Panc1 (cell line): ENCODE measurements around the gene INPP5A. TPM values are rescaled to one million over a fixed set of nuclear protein-coding genes. Genes with fewer than 3 reads are reported as not detected.

ENCODE experiments used
- ATAC-seq: fragments of 200-7000 bp; cut with Tn5 transposase; 2 replicates; pipeline ENCODE4 v1.9.1; 2020; ENCODE audit warnings: mild to moderate bottlenecking, moderate library complexity
- BruUV-seq: library from RNA; stranded (reverse); fragments of 400-500 nt; replicated peaks from 2 replicates; lab custom pipeline; 2021; lab: Mats Ljungman, UMichigan
- CTCF ChIA-PET: fragments of 300-600 bp; sonication (Branson Sonifier 250); formaldehyde crosslinking; loops from one replicate; lab custom pipeline; 2022; ENCODE audit warnings: antibody characterized with exemption; lab: Charles Lee
- POLR2A ChIA-PET: fragments of 300-600 bp; sonication (Branson Sonifier 250); formaldehyde crosslinking; loops from one replicate; lab custom pipeline; 2022; ENCODE audit warnings: antibody characterized with exemption; lab: Charles Lee
- DNase-seq: peaks from one replicate; pipeline ENCODE4 v3.0.0-alpha.2; 2010; ENCODE audit warnings: low read depth, low spot score
- H3K27ac ChIP-seq: 2 replicates; pipeline ENCODE4 v1.5.1; 2011; ENCODE audit warnings: mild to moderate bottlenecking, low read length, inconsistent platforms
- H3K27me3 ChIP-seq: fragments of 200-500 bp; sonication (Bioruptor generic); 2 replicates; pipeline ENCODE4 v1.6.0; 2014; ENCODE audit warnings: low read length, inconsistent platforms; ENCODE audit not compliant: control insufficient read depth, insufficient read depth
- H3K36me3 ChIP-seq: fragments of 200-500 bp; sonication (Bioruptor generic); 2 replicates; pipeline ENCODE4 v1.5.1; 2014; ENCODE audit warnings: inconsistent platforms, mild to moderate bottlenecking, low read length, moderate library complexity; ENCODE audit not compliant: control insufficient read depth, insufficient read depth
- H3K4me1 ChIP-seq: 2 replicates; pipeline ENCODE4 v1.5.1; 2011; ENCODE audit warnings: inconsistent platforms, mild to moderate bottlenecking, low read length, moderate library complexity; ENCODE audit not compliant: control insufficient read depth, insufficient read depth
- H3K4me3 ChIP-seq, 2 experiments: 2 replicates each; pipeline ENCODE4 v1.5.1; 2011 to 2012; ENCODE audit warnings: low read depth in 2 of 2, low read length in 2 of 2, mild to moderate bottlenecking in 2 of 2, inconsistent platforms in 1 of 2, moderate library complexity in 1 of 2
- H3K9me3 ChIP-seq: fragments of 200-500 bp; sonication (Bioruptor generic); 2 replicates; pipeline ENCODE4 v1.5.1; 2014; ENCODE audit warnings: low read depth, mild to moderate bottlenecking, inconsistent platforms, low read length, moderate library complexity; ENCODE audit not compliant: control insufficient read depth, insufficient read depth
- CTCF ChIP-seq: fragments of 450-650 bp; IDR thresholded peaks from 2 replicates; pipeline ENCODE4 v1.5.1; 2017; ENCODE audit warnings: mild to moderate bottlenecking
- POLR2AphosphoS5 ChIP-seq: IDR thresholded peaks from 2 replicates; pipeline ENCODE4 v1.6.1; 2012; ENCODE audit warnings: mild to moderate bottlenecking, low read depth, low read length, moderate library complexity
- REST ChIP-seq, 2 experiments: IDR thresholded peaks; 2 replicates each; pipeline ENCODE4 v1.6.1; 2011 to 2012; ENCODE audit warnings: low read depth in 2 of 2, control low read depth in 1 of 2, low read length in 1 of 2, mild to moderate bottlenecking in 1 of 2, moderate library complexity in 1 of 2; ENCODE audit not compliant: insufficient read depth in 1 of 2
- SIN3A ChIP-seq: IDR thresholded peaks from 2 replicates; pipeline ENCODE4 v1.6.1; 2012; ENCODE audit warnings: low read depth, mild to moderate bottlenecking, low read length, moderate library complexity, borderline replicate concordance; ENCODE audit not compliant: insufficient read depth
- TCF7L2 ChIP-seq: IDR thresholded peaks from 2 replicates; pipeline ENCODE4 v1.6.1; 2011; ENCODE audit warnings: mild to moderate bottlenecking, low read depth, low read length, inconsistent platforms
- in situ Hi-C: cut with HindIII; loops from 2 replicates; pipeline ENCODE4 v1.10.0; 2016; ENCODE audit warnings: low sequenced_read_pairs, low pct_unique_long_range_greater_than_20kb
- intact Hi-C: fragments of 100-400 bp; cut with micrococcal nuclease; formaldehyde crosslinking; loops from one replicate; pipeline ENCODE4 v1.10.0; 2022; ENCODE audit not compliant: unreplicated experiment
- total RNA-seq: library from RNA; stranded (reverse); gene quantifications from one replicate; pipeline ENCODE4 v1.2.1, GENCODE V29; 2021; ENCODE audit not compliant: unreplicated experiment

INPP5A gene
- total RNA-seq, 1 experiment from 2014 or later, result 60.0 TPM

GRCh38 chr10:132517951-132518521, 19.6 kb upstream of the INPP5A start:
- DNase-seq, result no peak
- Histone ChIP-seq H3K36me3 (no peaks in the 10 kb centered on the region), H3K4me3 (peak overlapping the region; percentile 22 to 56), H3K4me1 (peaks cover 59% of the 10 kb centered on the region), H3K27me3 (no peaks in the 10 kb centered on the region), H3K27ac (peak overlapping the region; percentile 91), H3K9me3 (no peaks in the 10 kb centered on the region)
- CTCF ChIA-PET, result interaction anchor here (1.3 kb wide), 1 partner anchor 54 kb away, joined by 3 read pairs; no protein-coding TSS in a partner anchor
- POLR2A ChIA-PET, result interaction anchor here (0.6 kb wide), 2 partner anchors 31 to 69 kb away, joined by 3 to 18 read pairs; no protein-coding TSS in a partner anchor
- no TSS peak for BruUV-seq
- peak; percentile 15 for ATAC-seq
- intact Hi-C loops, result no loop called here
- in situ Hi-C loops, result no loop called here
- no peak for TF ChIP-seq REST (IDR thresholded peaks at IDR 0.05; ENCODE audit: insufficient read depth in 1 of 2, low read depth in 2 of 2, low read length in 1 of 2)
- no peak for TF ChIP-seq SIN3A
- TF ChIP-seq CTCF, result no peak
- TF ChIP-seq TCF7L2, result no peak
- no peak for TF ChIP-seq POLR2AphosphoS5

GRCh38 chr10:132518572-132519381, 18.8 kb upstream of the INPP5A start:
- no peaks in the 10 kb centered on the region for H3K36me3 ChIP-seq
- BruUV-seq, result no TSS peak
- H3K4me1 ChIP-seq, result peaks cover 59% of the 10 kb centered on the region
- peak overlapping the region; percentile 22 to 56 for H3K4me3 ChIP-seq
- intact Hi-C loops (no loop called here), in situ Hi-C loops (no loop called here)
- DNase-seq (no peak), ATAC-seq (peak; percentile 76)
- H3K9me3 ChIP-seq, result no peaks in the 10 kb centered on the region
- CTCF ChIA-PET, result interaction anchor here (1.3 kb wide), 1 partner anchor 55 kb away, joined by 3 read pairs; no protein-coding TSS in a partner anchor
- POLR2A ChIA-PET, result interaction anchor here (0.5 to 0.6 kb wide), 4 partner anchors 30 to 305 kb away, joined by 3 to 18 read pairs (median 4); no protein-coding TSS in a partner anchor
- TF ChIP-seq REST (IDR thresholded peaks at IDR 0.05; ENCODE audit: insufficient read depth in 1 of 2, low read depth in 2 of 2, low read length in 1 of 2), result peak in 1 of 2 experiments; percentile 32; a peak in 1 of 4 replicates
- TF ChIP-seq SIN3A, result peak; percentile 42; the same call in 1 of the 2 replicates
- no peak for TF ChIP-seq CTCF
- no peak for TF ChIP-seq POLR2AphosphoS5
- no peak for TF ChIP-seq TCF7L2
- H3K27me3 ChIP-seq, result no peaks in the 10 kb centered on the region
- peak overlapping the region; percentile 91 for H3K27ac ChIP-seq
